ENCODE data around the gene TBC1D14. TPM values are rescaled to one million over a fixed set of nuclear protein-coding genes. Genes with fewer than 3 reads are reported as not detected.

Gene TBC1D14
- total and polyA plus RNA-seq, 2 of the 4 experiments (the other 2 are of a cell fraction): 31.7 to 40.7 TPM

GRCh38 chr4:7049295-7049694, 139.7 kb downstream of the TBC1D14 start:
- in situ Hi-C loops (cut with MboI; ENCODE audit: low sequenced_read_pairs): no loop called here
- H3K9me3 ChIP-seq (ENCODE audit: control insufficient read depth, insufficient read depth, low read length): no peaks in the 10 kb centered on the region
- H4K20me1 ChIP-seq (ENCODE audit: insufficient read depth, low read length): peaks cover 92% of the 10 kb centered on the region
- no peak overlapping the region for H3K23ac ChIP-seq (ENCODE audit: low read depth, low read length)
- no peak overlapping the region for H3K9ac ChIP-seq (ENCODE audit: low read depth, low read length)
- no peak overlapping the region for H2BK15ac ChIP-seq (ENCODE audit: low read depth, low read length)
- no peak overlapping the region for H3K56ac ChIP-seq (ENCODE audit: extremely low read depth, insufficient read depth, low read length)
- H4K5ac ChIP-seq (ENCODE audit: low read depth, low read length): no peak overlapping the region
- dilution Hi-C loops (cut with HindIII; ENCODE audit: low sequenced_read_pairs, unreplicated experiment): no loop called here
- CTCF ChIA-PET: no interaction called here
- peaks cover 24% of the 10 kb centered on the region for H3K9me1 ChIP-seq (ENCODE audit: insufficient read depth, low read length)
- no peak for ATAC-seq (ENCODE audit: low read depth)
- H3K4me3 ChIP-seq (ENCODE audit: insufficient read depth, low read depth, low read length): no peak overlapping the region
- intact Hi-C loops (cut with micrococcal nuclease): no loop called here
- no peak overlapping the region for H2BK5ac ChIP-seq (ENCODE audit: low read depth, low read length, poor library complexity, severe bottlenecking)
- H3K36me3 ChIP-seq (ENCODE audit: control insufficient read depth, insufficient read depth, low read length): peaks cover 12% of the 10 kb centered on the region
- H3K4me2 ChIP-seq (ENCODE audit: low read depth, low read length): no peak overlapping the region
- no peak overlapping the region for H2BK120ac ChIP-seq (ENCODE audit: low read depth, low read length)
- no peak overlapping the region for H2BK20ac ChIP-seq (ENCODE audit: low read depth, low read length)
- WGBS, 2 experiments (ENCODE audit: extremely low coverage in 2 of 2, insufficient read length in 1 of 2): 100% methylated on average over 2 of the region's 4 CpGs; no CpG with 5 or more reads in 1 of the 2 experiments
- H2AK9ac ChIP-seq (replicated peaks; ENCODE audit: low read depth, low read length, poor library complexity): no peak overlapping the region
- H3K27me3 ChIP-seq (ENCODE audit: control insufficient read depth, insufficient read depth, low read length): no peaks in the 10 kb centered on the region
- peaks cover 31 to 86% of the 10 kb centered on the region in 2 experiments for H3K79me1 ChIP-seq (ENCODE audit: low read depth in 1 of 2, low read length in 2 of 2)
- no peak overlapping the region for H3K14ac ChIP-seq (replicated peaks; ENCODE audit: low read depth, low read length)
- no peak overlapping the region for H3K27ac ChIP-seq (ENCODE audit: insufficient read depth, low read length)
- no peak overlapping the region for H4K91ac ChIP-seq (ENCODE audit: insufficient read depth, low read depth, low read length)
- no peak overlapping the region for H4K8ac ChIP-seq (ENCODE audit: low read depth in 2 of 2, low read length in 2 of 2)
- POLR2A ChIA-PET (ENCODE audit: unreplicated experiment): no interaction called here
- no peak overlapping the region for H2AFZ ChIP-seq (replicated peaks; ENCODE audit: low read length, poor library complexity)
- BruUV-seq (replicated peaks): no TSS peak
- no peak overlapping the region for H2AK5ac ChIP-seq (ENCODE audit: low read depth, low read length)
- DNase-seq: no peak
- no peak overlapping the region for H3K18ac ChIP-seq (ENCODE audit: low read depth, low read length)
- peaks cover 11% of the 10 kb centered on the region for H3K4me1 ChIP-seq (ENCODE audit: control insufficient read depth, insufficient read depth, low read length)
- no peak for TF ChIP-seq CEBPB (IDR thresholded peaks at IDR 0.05; ENCODE audit: low read depth, low read length)
- TF ChIP-seq MAFK (IDR thresholded peaks at IDR 0.05; ENCODE audit: low read depth, low read length): no peak
- no peak for TF ChIP-seq POLR2A (IDR thresholded peaks at IDR 0.05; ENCODE audit: low read depth, low read length)
- TF ChIP-seq SMC3 (IDR thresholded peaks at IDR 0.05; ENCODE audit: low read depth, low read length): no peak
- no peak for TF ChIP-seq RCOR1 (IDR thresholded peaks at IDR 0.05; ENCODE audit: insufficient replicate concordance, low read length)
- TF ChIP-seq MAZ (IDR thresholded peaks at IDR 0.05; ENCODE audit: borderline replicate concordance, low read depth, low read length): no peak
- no peak for TF ChIP-seq BHLHE40 (IDR thresholded peaks at IDR 0.05; ENCODE audit: low read depth, low read length)
- TF ChIP-seq, protein P1, sequence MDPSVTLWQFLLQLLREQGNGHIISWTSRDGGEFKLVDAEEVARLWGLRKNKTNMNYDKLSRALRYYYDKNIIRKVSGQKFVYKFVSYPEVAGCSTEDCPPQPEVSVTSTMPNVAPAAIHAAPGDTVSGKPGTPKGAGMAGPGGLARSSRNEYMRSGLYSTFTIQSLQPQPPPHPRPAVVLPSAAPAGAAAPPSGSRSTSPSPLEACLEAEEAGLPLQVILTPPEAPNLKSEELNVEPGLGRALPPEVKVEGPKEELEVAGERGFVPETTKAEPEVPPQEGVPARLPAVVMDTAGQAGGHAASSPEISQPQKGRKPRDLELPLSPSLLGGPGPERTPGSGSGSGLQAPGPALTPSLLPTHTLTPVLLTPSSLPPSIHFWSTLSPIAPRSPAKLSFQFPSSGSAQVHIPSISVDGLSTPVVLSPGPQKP (IDR thresholded peaks at IDR 0.05; ENCODE audit: borderline replicate concordance, low read depth, low read length): no peak
- TF ChIP-seq CTCF (conservative IDR thresholded peaks at IDR 0.05; ENCODE audit: low read depth, low read length): no peak
- no peak for TF ChIP-seq RFX5 (IDR thresholded peaks at IDR 0.05; ENCODE audit: low read depth, low read length)
- TF ChIP-seq USF2 (IDR thresholded peaks at IDR 0.05; ENCODE audit: low read depth, low read length): no peak
- no peak for TF ChIP-seq MXI1 (IDR thresholded peaks at IDR 0.05; ENCODE audit: borderline replicate concordance, low read depth, low read length)
- no peak for TF ChIP-seq FOS (IDR thresholded peaks at IDR 0.05; ENCODE audit: low read depth, low read length)
- no peak for TF ChIP-seq NFE2L2 (IDR thresholded peaks at IDR 0.05; ENCODE audit: low read depth, low read length)
- TF ChIP-seq RAD21 (IDR thresholded peaks at IDR 0.05; ENCODE audit: low read length): no peak
- TF ChIP-seq CHD1 (IDR thresholded peaks at IDR 0.05; ENCODE audit: low read depth, low read length): no peak
- H3K4ac ChIP-seq (ENCODE audit: low read depth, low read length): no peak overlapping the region
